ENCODE results near the gene GPR15.

Gene GPR15

GRCh38 chr3:98583766-98584165 lies 52.0 kb downstream of the GPR15 start:
- H3K9ac ChIP-seq: no peak overlapping the region
- no peaks in the 10 kb centered on the region for H3K4me1 ChIP-seq
- no peak overlapping the region for H3K27ac ChIP-seq
- no peak for TF ChIP-seq CTCF (IDR thresholded peaks at IDR 0.05)
- no peak overlapping the region for H3K4me2 ChIP-seq (ENCODE audit: low read length)
- H2AFZ ChIP-seq: no peak overlapping the region
- H3K9me3 ChIP-seq (ENCODE audit: control insufficient read depth, low read length): no peaks in the 10 kb centered on the region
- no peak overlapping the region for H3K4me3 ChIP-seq (ENCODE audit: low read depth, low read length)
- H3K27me3 ChIP-seq (ENCODE audit: control insufficient read depth, insufficient read depth, low read length): no peaks in the 10 kb centered on the region
- H3K79me2 ChIP-seq: no peaks in the 10 kb centered on the region
- no peaks in the 10 kb centered on the region for H3K36me3 ChIP-seq (ENCODE audit: control insufficient read depth, insufficient read depth, low read length)

Measured in parathyroid adenoma (tissue), 2 donors.